Mucosa of rectum (tissue), 2 donors: ENCODE measurements around the gene ACO2.

ENCODE experiments used
- H3K27ac ChIP-seq, 2 donors: one replicate each; pipeline ENCODE4 v1.7.0; 2013; ENCODE audit warnings: inconsistent platforms in 2 of 2, low read depth in 2 of 2, low read length in 2 of 2
- H3K27me3 ChIP-seq, 2 donors: one replicate each; pipeline ENCODE4 v1.7.0; 2013; ENCODE audit warnings: low read length in 2 of 2; ENCODE audit not compliant: control insufficient read depth in 2 of 2, insufficient read depth in 2 of 2
- H3K36me3 ChIP-seq, 2 donors: one replicate each; pipeline ENCODE4 v1.7.0; 2013; ENCODE audit warnings: low read length in 2 of 2; ENCODE audit not compliant: control insufficient read depth in 2 of 2, insufficient read depth in 2 of 2
- H3K4me1 ChIP-seq, 2 donors: one replicate each; pipeline ENCODE4 v1.7.0; 2013; ENCODE audit warnings: low read length in 2 of 2, mild to moderate bottlenecking in 1 of 2; ENCODE audit not compliant: control insufficient read depth in 2 of 2, insufficient read depth in 2 of 2
- H3K4me3 ChIP-seq, 2 donors: one replicate each; pipeline ENCODE4 v1.7.0; 2013; ENCODE audit warnings: low read length in 2 of 2
- H3K9ac ChIP-seq, 2 donors: one replicate each; pipeline ENCODE4 v1.7.0; 2013; ENCODE audit warnings: low read length in 2 of 2, low read depth in 1 of 2, mild to moderate bottlenecking in 1 of 2
- H3K9me3 ChIP-seq, 2 donors: one replicate each; pipeline ENCODE4 v1.7.0; 2013; ENCODE audit warnings: low read length in 2 of 2; ENCODE audit not compliant: control insufficient read depth in 2 of 2
- donor health status: healthy.
- donor health status: Normal muscosa, but diverticular disease.

The ACO2 gene

GRCh38 chr22:41523464-41524221 is 54.7 kb downstream of the ACO2 start:
- H3K4me3 ChIP-seq, result no peak overlapping the region
- H3K9ac ChIP-seq, result peak overlapping the region in 1 of 2 donors; percentile 27
- H3K27me3 ChIP-seq, result no peaks in the 10 kb centered on the region
- H3K27ac ChIP-seq, result peak overlapping the region; percentile 66 to 79
- peaks cover 15 to 17% of the 10 kb centered on the region in 2 donors for H3K4me1 ChIP-seq
- no peaks in the 10 kb centered on the region for H3K9me3 ChIP-seq
- peaks cover 74 to 79% of the 10 kb centered on the region in 2 donors for H3K36me3 ChIP-seq

GRCh38 chr22:41524251-41524661 is 55.3 kb downstream of the ACO2 start:
- Histone ChIP-seq H3K9me3 (no peaks in the 10 kb centered on the region), H3K27ac (peak overlapping the region; percentile 66 to 79), H3K36me3 (peaks cover 76 to 79% of the 10 kb centered on the region in 2 donors), H3K4me3 (no peak overlapping the region), H3K9ac (peak overlapping the region in 1 of 2 donors; percentile 47), H3K27me3 (no peaks in the 10 kb centered on the region), H3K4me1 (peaks cover 15 to 17% of the 10 kb centered on the region in 2 donors)

- Histone ChIP-seq H3K4me3 (no peak overlapping the region), H3K4me1 (peaks cover 15 to 17% of the 10 kb centered on the region in 2 donors), H3K27ac (peak overlapping the region; percentile 66 to 79), H3K9me3 (no peaks in the 10 kb centered on the region), H3K9ac (peak overlapping the region in 1 of 2 donors; percentile 47), H3K27me3 (no peaks in the 10 kb centered on the region), H3K36me3 (peaks cover 74 to 79% of the 10 kb centered on the region in 2 donors)
Measured at GRCh38 chr22:41524809-41525449, 56.0 kb downstream of the ACO2 start.

- Histone ChIP-seq H3K4me3 (no peak overlapping the region), H3K27me3 (no peaks in the 10 kb centered on the region), H3K36me3 (peaks cover 77 to 81% of the 10 kb centered on the region in 2 donors), H3K9me3 (no peaks in the 10 kb centered on the region), H3K4me1 (peaks cover 15 to 17% of the 10 kb centered on the region in 2 donors), H3K9ac (no peak overlapping the region), H3K27ac (peak overlapping the region; percentile 66 to 79)
Measured at GRCh38 chr22:41525450-41526225, 56.7 kb downstream of the ACO2 start.

GRCh38 chr22:41526226-41526829 is 57.4 kb downstream of the ACO2 start:
- no peaks in the 10 kb centered on the region for H3K27me3 ChIP-seq
- no peaks in the 10 kb centered on the region for H3K9me3 ChIP-seq
- peaks cover 81 to 84% of the 10 kb centered on the region in 2 donors for H3K36me3 ChIP-seq
- no peak overlapping the region for H3K27ac ChIP-seq
- H3K9ac ChIP-seq, result no peak overlapping the region
- no peak overlapping the region for H3K4me3 ChIP-seq
- peaks cover 15 to 17% of the 10 kb centered on the region in 2 donors for H3K4me1 ChIP-seq

GRCh38 chr22:41526830-41527799 is 58.2 kb downstream of the ACO2 start:
- Histone ChIP-seq H3K27ac (no peak overlapping the region), H3K9me3 (no peaks in the 10 kb centered on the region), H3K4me3 (no peak overlapping the region), H3K36me3 (peaks cover 87% of the 10 kb centered on the region in 2 donors), H3K9ac (no peak overlapping the region), H3K4me1 (peaks cover 15 to 17% of the 10 kb centered on the region in 2 donors), H3K27me3 (no peaks in the 10 kb centered on the region)

GRCh38 chr22:41528132-41528766 is 59.3 kb downstream of the ACO2 start:
- Histone ChIP-seq H3K4me3 (no peak overlapping the region), H3K27me3 (no peaks in the 10 kb centered on the region), H3K4me1 (peaks cover 15 to 17% of the 10 kb centered on the region in 2 donors), H3K36me3 (peaks cover 80 to 82% of the 10 kb centered on the region in 2 donors), H3K27ac (no peak overlapping the region), H3K9me3 (no peaks in the 10 kb centered on the region), H3K9ac (no peak overlapping the region)

GRCh38 chr22:41528938-41529561 is 60.1 kb downstream of the ACO2 start:
- Histone ChIP-seq H3K9me3 (no peaks in the 10 kb centered on the region), H3K27me3 (no peaks in the 10 kb centered on the region), H3K4me1 (peaks cover 9 to 13% of the 10 kb centered on the region in 2 donors), H3K36me3 (peaks cover 72 to 76% of the 10 kb centered on the region in 2 donors), H3K9ac (no peak overlapping the region), H3K4me3 (no peak overlapping the region), H3K27ac (no peak overlapping the region)
